ENCODE measurements around the gene NRAP. TPM values are rescaled to one million over a fixed set of nuclear protein-coding genes. Genes with fewer than 3 reads are reported as not detected.

The NRAP gene
- total and polyA plus RNA-seq, 2 donors (not counting 3 experiments of a cell fraction or from before 2014, with no cell fraction given), result not detected

DNA sequence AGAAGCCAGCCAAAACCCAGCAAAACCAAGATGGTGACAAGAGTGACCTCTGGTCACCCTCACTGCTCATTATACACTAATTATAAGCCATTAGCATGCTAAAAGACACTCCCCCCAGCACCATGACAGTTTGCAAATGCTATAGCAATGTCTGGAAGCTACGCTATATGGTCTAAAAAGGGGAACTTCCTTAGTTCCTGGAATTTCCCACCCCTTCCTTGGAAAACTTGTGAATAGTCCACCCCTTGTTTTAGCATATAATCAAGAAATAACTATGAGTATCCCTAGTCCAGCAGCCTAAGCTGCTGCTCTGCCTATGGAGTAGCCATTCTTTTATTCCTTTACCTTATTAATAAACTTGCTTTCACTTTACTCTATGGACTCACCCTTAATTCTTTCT, 31.9 kb upstream of the NRAP start:
- dilution Hi-C loops (cut with MboI; ENCODE audit: extremely low pct_ligation_motif_present, low sequenced_read_pairs), result no loop called here
- no TSS peak for BruUV-seq (replicated peaks)
- H3K27ac ChIP-seq (ENCODE audit: insufficient read depth, low read depth, low read length), result no peak overlapping the region
- POLR2A ChIA-PET, result no interaction called here
- no peak overlapping the region for H2AFZ ChIP-seq (ENCODE audit: low read depth, low read length)
- DNase-seq (ENCODE audit: low read depth, low spot score), result no peak
- H3K4me1 ChIP-seq (ENCODE audit: control insufficient read depth, extremely low read depth, insufficient read depth, low read length), result no peaks in the 10 kb centered on the region
- peaks cover 13 to 17% of the 10 kb centered on the region in 2 experiments for H3K36me3 ChIP-seq (ENCODE audit: control insufficient read depth in 2 of 2, extremely low read depth in 1 of 2, insufficient read depth in 2 of 2, low read length in 2 of 2)
- no peak overlapping the region for H3K9ac ChIP-seq (replicated peaks; ENCODE audit: extremely low read depth, insufficient read depth, low read length)
- no peak overlapping the region for H3K4me3 ChIP-seq (replicated peaks in 1 of 3; ENCODE audit: insufficient read depth in 1 of 3, low read depth in 1 of 3, low read length in 3 of 3)
- no peaks in the 10 kb centered on the region for H3K9me1 ChIP-seq (replicated peaks; ENCODE audit: control insufficient read depth, extremely low read depth, insufficient read depth, low read length)
- intact Hi-C loops (cut with micrococcal nuclease), result no loop called here
- H3K79me2 ChIP-seq (ENCODE audit: control insufficient read depth, insufficient read depth, low read length), result peaks cover 35% of the 10 kb centered on the region
- FAIRE-seq, result no peak
- no peak overlapping the region for H3K4me2 ChIP-seq (ENCODE audit: insufficient read depth, low read length)
- TF ChIP-seq, protein P1, sequence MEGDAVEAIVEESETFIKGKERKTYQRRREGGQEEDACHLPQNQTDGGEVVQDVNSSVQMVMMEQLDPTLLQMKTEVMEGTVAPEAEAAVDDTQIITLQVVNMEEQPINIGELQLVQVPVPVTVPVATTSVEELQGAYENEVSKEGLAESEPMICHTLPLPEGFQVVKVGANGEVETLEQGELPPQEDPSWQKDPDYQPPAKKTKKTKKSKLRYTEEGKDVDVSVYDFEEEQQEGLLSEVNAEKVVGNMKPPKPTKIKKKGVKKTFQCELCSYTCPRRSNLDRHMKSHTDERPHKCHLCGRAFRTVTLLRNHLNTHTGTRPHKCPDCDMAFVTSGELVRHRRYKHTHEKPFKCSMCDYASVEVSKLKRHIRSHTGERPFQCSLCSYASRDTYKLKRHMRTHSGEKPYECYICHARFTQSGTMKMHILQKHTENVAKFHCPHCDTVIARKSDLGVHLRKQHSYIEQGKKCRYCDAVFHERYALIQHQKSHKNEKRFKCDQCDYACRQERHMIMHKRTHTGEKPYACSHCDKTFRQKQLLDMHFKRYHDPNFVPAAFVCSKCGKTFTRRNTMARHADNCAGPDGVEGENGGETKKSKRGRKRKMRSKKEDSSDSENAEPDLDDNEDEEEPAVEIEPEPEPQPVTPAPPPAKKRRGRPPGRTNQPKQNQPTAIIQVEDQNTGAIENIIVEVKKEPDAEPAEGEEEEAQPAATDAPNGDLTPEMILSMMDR (IDR thresholded peaks at IDR 0.05; ENCODE audit: extremely low read depth in 1 of 2, insufficient read depth in 1 of 2, low read depth in 1 of 2, low read length in 2 of 2), result no peak
- TF ChIP-seq MYC (IDR thresholded peaks at IDR 0.05; ENCODE audit: low read depth, low read length) (no peak), POLR2A (IDR thresholded peaks at IDR 0.05; ENCODE audit: low read depth, low read length) (no peak), FOS (IDR thresholded peaks at IDR 0.05; ENCODE audit: borderline replicate concordance, insufficient read depth, low read length) (no peak), EZH2 (IDR thresholded peaks at IDR 0.05; ENCODE audit: borderline replicate concordance, low read depth, low read length, severe bottlenecking) (no peak), GATA2 (IDR thresholded peaks at IDR 0.05; ENCODE audit: insufficient read depth, insufficient read length, low read depth, low read length) (no peak), POLR2AphosphoS5 (IDR thresholded peaks at IDR 0.05; ENCODE audit: insufficient read depth, low read depth, low read length) (no peak), JUN (IDR thresholded peaks at IDR 0.05; ENCODE audit: borderline replicate concordance, insufficient read depth, insufficient read length, low read depth) (no peak)
- TF ChIP-seq, protein P2, sequence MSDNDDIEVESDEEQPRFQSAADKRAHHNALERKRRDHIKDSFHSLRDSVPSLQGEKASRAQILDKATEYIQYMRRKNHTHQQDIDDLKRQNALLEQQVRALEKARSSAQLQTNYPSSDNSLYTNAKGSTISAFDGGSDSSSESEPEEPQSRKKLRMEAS (IDR thresholded peaks at IDR 0.05; ENCODE audit: insufficient read depth, insufficient read length), result no peak
- H4K20me1 ChIP-seq (replicated peaks; ENCODE audit: control insufficient read depth, extremely low read depth, insufficient read depth, low read length), result no peaks in the 10 kb centered on the region
- H3K27me3 ChIP-seq (ENCODE audit: control insufficient read depth in 2 of 2, insufficient read depth in 2 of 2, low read length in 2 of 2), result no peaks in the 10 kb centered on the region
- CTCF ChIA-PET, result no interaction called here
- no peaks in the 10 kb centered on the region for H3K9me3 ChIP-seq (replicated peaks; ENCODE audit: control insufficient read depth, insufficient read depth, low read length)

All from endothelial cell of umbilical vein (primary cell).